ENCODE results near the gene TLE3. TPM values are rescaled to one million over a fixed set of nuclear protein-coding genes. Genes with fewer than 3 reads are reported as not detected.

Gene TLE3
- total and polyA plus RNA-seq, 2 of the 4 experiments (the other 2 are of a cell fraction): 6.5 to 16.3 TPM

GRCh38 chr15:70032509-70032908 lies 65.2 kb downstream of the TLE3 start:
- dilution Hi-C loops (cut with HindIII; ENCODE audit: low sequenced_read_pairs, unreplicated experiment): no loop called here
- POLR2A ChIA-PET (ENCODE audit: unreplicated experiment): no interaction called here

More at GRCh38 chr15:70032509-70032908, 65.2 kb downstream of the TLE3 start:
- Histone ChIP-seq H3K9me1 (ENCODE audit: insufficient read depth, low read length) (peaks cover 8% of the 10 kb centered on the region), H3K56ac (ENCODE audit: extremely low read depth, insufficient read depth, low read length) (no peak overlapping the region), H3K4me2 (ENCODE audit: low read depth, low read length) (no peak overlapping the region), H4K5ac (ENCODE audit: low read depth, low read length) (no peak overlapping the region), H3K18ac (ENCODE audit: low read depth, low read length) (no peak overlapping the region), H3K9ac (ENCODE audit: low read depth, low read length) (no peak overlapping the region), H3K4me1 (ENCODE audit: control insufficient read depth, insufficient read depth, low read length) (peaks cover 6% of the 10 kb centered on the region; the same call in 1 of the 2 replicates), H3K27ac (ENCODE audit: insufficient read depth, low read length) (no peak overlapping the region), H3K79me1 (ENCODE audit: low read depth in 1 of 2, low read length in 2 of 2) (no peaks in the 10 kb centered on the region), H2AK9ac (replicated peaks; ENCODE audit: low read depth, low read length, poor library complexity) (no peak overlapping the region), H3K27me3 (ENCODE audit: control insufficient read depth, insufficient read depth, low read length) (peaks cover 74% of the 10 kb centered on the region), H3K14ac (replicated peaks; ENCODE audit: low read depth, low read length) (no peak overlapping the region), H3K4me3 (ENCODE audit: insufficient read depth, low read depth, low read length) (no peak overlapping the region), H2BK20ac (ENCODE audit: low read depth, low read length) (no peak overlapping the region), H3K36me3 (ENCODE audit: control insufficient read depth, insufficient read depth, low read length) (no peaks in the 10 kb centered on the region), H4K91ac (ENCODE audit: insufficient read depth, low read depth, low read length) (no peak overlapping the region), H2BK120ac (ENCODE audit: low read depth, low read length) (no peak overlapping the region), H4K20me1 (ENCODE audit: insufficient read depth, low read length) (no peaks in the 10 kb centered on the region), H3K4ac (ENCODE audit: low read depth, low read length) (no peak overlapping the region), H2AFZ (replicated peaks; ENCODE audit: low read length, poor library complexity) (no peak overlapping the region), H3K9me3 (ENCODE audit: control insufficient read depth, insufficient read depth, low read length) (no peaks in the 10 kb centered on the region), H2BK5ac (ENCODE audit: low read depth, low read length, poor library complexity, severe bottlenecking) (no peak overlapping the region), H3K23ac (ENCODE audit: low read depth, low read length) (no peak overlapping the region), H4K8ac (ENCODE audit: low read depth in 2 of 2, low read length in 2 of 2) (no peak overlapping the region), H2AK5ac (ENCODE audit: low read depth, low read length) (no peak overlapping the region), H2BK15ac (ENCODE audit: low read depth, low read length) (no peak overlapping the region)
- TF ChIP-seq MAZ (IDR thresholded peaks at IDR 0.05; ENCODE audit: borderline replicate concordance, low read depth, low read length) (no peak), BHLHE40 (IDR thresholded peaks at IDR 0.05; ENCODE audit: low read depth, low read length) (no peak), NFE2L2 (IDR thresholded peaks at IDR 0.05; ENCODE audit: low read depth, low read length) (no peak), ELK1 (IDR thresholded peaks at IDR 0.05; ENCODE audit: borderline replicate concordance, low read depth, low read length) (no peak), MAFK (IDR thresholded peaks at IDR 0.05; ENCODE audit: low read depth, low read length) (no peak), FOS (IDR thresholded peaks at IDR 0.05; ENCODE audit: low read depth, low read length) (no peak), USF2 (IDR thresholded peaks at IDR 0.05; ENCODE audit: low read depth, low read length) (no peak), CEBPB (IDR thresholded peaks at IDR 0.05; ENCODE audit: low read depth, low read length) (no peak), RCOR1 (IDR thresholded peaks at IDR 0.05; ENCODE audit: insufficient replicate concordance, low read length) (no peak), RFX5 (IDR thresholded peaks at IDR 0.05; ENCODE audit: low read depth, low read length) (no peak), MXI1 (IDR thresholded peaks at IDR 0.05; ENCODE audit: borderline replicate concordance, low read depth, low read length) (no peak)
- ATAC-seq (ENCODE audit: low read depth) (no peak), DNase-seq (no peak)
- intact Hi-C loops (cut with micrococcal nuclease): no loop called here
- BruUV-seq (replicated peaks): no TSS peak
- WGBS, 2 experiments (ENCODE audit: extremely low coverage in 2 of 2, insufficient read length in 1 of 2): no CpG with 5 or more reads among the region's 2 CpGs
- CTCF ChIA-PET: no interaction called here
- in situ Hi-C loops (cut with MboI; ENCODE audit: low sequenced_read_pairs): no loop called here
